ENCODE results near the gene ALMS1. TPM values are rescaled to one million over a fixed set of nuclear protein-coding genes. Genes with fewer than 3 reads are reported as not detected.

ALMS1 gene
- total and polyA plus RNA-seq, 2 of the 8 experiments (the other 6 are each of a cell fraction or from before 2014, with no cell fraction given), result 21.8 to 45.6 TPM

DNA sequence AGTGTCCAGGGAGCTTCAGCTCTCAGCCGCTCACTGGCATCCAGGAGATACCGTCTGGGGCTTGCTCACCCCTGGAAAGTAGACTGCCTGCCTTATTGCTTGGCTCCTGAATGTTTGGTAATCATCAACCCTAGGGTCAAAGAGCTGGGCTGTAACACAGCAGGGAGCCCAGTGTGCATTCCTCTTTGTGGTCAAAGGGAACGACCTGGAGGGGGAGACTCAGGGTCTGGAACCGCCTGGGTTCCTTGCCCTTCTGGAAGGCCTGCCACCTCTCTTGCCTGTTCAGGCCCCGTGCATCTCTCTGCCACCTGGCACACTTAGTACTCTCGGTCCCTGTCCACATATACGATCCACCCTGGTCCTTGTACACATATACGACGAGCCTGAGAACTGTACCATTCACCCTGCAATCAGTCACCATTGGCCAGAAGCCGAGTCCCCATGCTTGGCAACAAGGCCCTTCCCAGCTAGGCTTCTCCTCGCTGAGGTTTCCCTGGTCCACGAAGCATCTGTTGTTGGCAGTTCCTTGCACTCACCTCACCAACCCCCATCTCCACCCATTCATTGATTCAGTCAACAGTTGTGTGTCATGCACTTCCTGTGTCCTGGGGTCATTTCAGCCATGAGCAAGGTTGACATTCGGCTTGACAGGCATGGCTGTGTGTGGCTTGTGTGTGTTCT is 256.8 kb downstream of the ALMS1 start, which contains the start of gene NAT8:
Gene NAT8 (minus strand): TSS at position 85 of the 681 bp plus-strand sequence. CDS start 794 bp downstream, outside the sequence.
- POLR2A ChIA-PET (ENCODE audit: partially characterized antibody), result no interaction called here
- WGBS, 2 experiments (ENCODE audit: extremely low coverage in 1 of 2, insufficient coverage in 1 of 2, insufficient read length in 1 of 2, insufficient replicate concordance in 2 of 2, low coverage in 1 of 2, low lambda C conversion rate in 2 of 2, missing lambda C conversion rate in 1 of 2), result 82% methylated on average over 13 of the region's 13 CpGs; no CpG with 5 or more reads in 1 of the 2 experiments
- no peak within 1 kb of the TSS for H3K27ac ChIP-seq (ENCODE audit: low read depth, low read length)

More for the DNA sequence above, 256.8 kb downstream of the ALMS1 start, which contains the start of gene NAT8:
- FAIRE-seq (no peak), DNase-seq (ENCODE audit: low read depth in 1 of 2, low spot score in 2 of 2) (no peak)
- Histone ChIP-seq H4K5ac (ENCODE audit: insufficient read length, low read depth, low read length) (no peak within 1 kb of the TSS), H3K14ac (ENCODE audit: insufficient read length) (no peak within 1 kb of the TSS), H3K56ac (replicated peaks; ENCODE audit: insufficient read length, low read depth, low read length) (no peak within 1 kb of the TSS), H2BK20ac (ENCODE audit: low read length) (no peak within 1 kb of the TSS), H3K4ac (replicated peaks; ENCODE audit: insufficient read length, low read depth, low read length) (no peak within 1 kb of the TSS), H2BK120ac (replicated peaks; ENCODE audit: low read depth, low read length) (no peak within 1 kb of the TSS), H3K27me3 (replicated peaks in 1 of 4; ENCODE audit: control insufficient read depth in 3 of 4, extremely low read depth in 1 of 4, insufficient read depth in 3 of 4, low read length in 3 of 4) (no peaks in the 10 kb centered on the region), H2BK15ac (ENCODE audit: low read length) (no peak within 1 kb of the TSS), H3K4me3 (ENCODE audit: extremely low read depth in 1 of 4, insufficient read depth in 2 of 4, low read depth in 3 of 4, low read length in 4 of 4) (no peak within 1 kb of the TSS), H4K8ac (ENCODE audit: extremely low read depth, insufficient read depth, low read length) (no peak within 1 kb of the TSS), H3K9me3 (ENCODE audit: insufficient read depth in 2 of 2, low read depth in 1 of 2, low read length in 1 of 2) (peaks cover 33 to 40% of the 10 kb centered on the region in 2 experiments), H2AFZ (ENCODE audit: low read length) (no peak within 1 kb of the TSS), H2BK12ac (ENCODE audit: low read depth, low read length) (no peak within 1 kb of the TSS), H4K20me1 (replicated peaks in 1 of 2; ENCODE audit: control insufficient read depth in 1 of 2, insufficient read depth in 2 of 2, low read length in 2 of 2) (no peaks in the 10 kb centered on the region), H2AK5ac (ENCODE audit: low read depth, low read length) (no peak within 1 kb of the TSS), H3K4me2 (ENCODE audit: insufficient read depth in 1 of 2, low read depth in 2 of 2, low read length in 2 of 2) (no peak within 1 kb of the TSS), H3K9ac (replicated peaks in 1 of 4; ENCODE audit: extremely low read depth in 1 of 4, low read depth in 3 of 4, low read length in 3 of 4) (no peak within 1 kb of the TSS), H2BK5ac (ENCODE audit: low read depth, low read length) (no peak within 1 kb of the TSS), H3K4me1 (replicated peaks in 1 of 4; ENCODE audit: control insufficient read depth in 3 of 4, insufficient read depth in 4 of 4, low read length in 3 of 4) (no peaks in the 10 kb centered on the region), H4K91ac (replicated peaks; ENCODE audit: insufficient read length, low read length) (no peak within 1 kb of the TSS), H3K23ac (ENCODE audit: insufficient read length) (no peak within 1 kb of the TSS), H3K79me1 (ENCODE audit: low read depth, low read length) (no peaks in the 10 kb centered on the region), H3K23me2 (ENCODE audit: low read depth, low read length) (no peaks in the 10 kb centered on the region), H3K79me2 (ENCODE audit: control insufficient read depth in 1 of 2, insufficient read depth in 2 of 2, low read length in 2 of 2) (no peaks in the 10 kb centered on the region), H3K18ac (ENCODE audit: extremely low read depth, low read length) (no peak within 1 kb of the TSS; the same call in 1 of the 2 replicates), H3K36me3 (ENCODE audit: control insufficient read depth in 2 of 4, insufficient read depth in 4 of 4, low read length in 3 of 4) (no peaks in the 10 kb centered on the region)
- CTCF ChIA-PET (ENCODE audit: partially characterized antibody), result no interaction called here
- no peak for TF ChIP-seq BACH1 (IDR thresholded peaks at IDR 0.05; ENCODE audit: low read length)
- no peak for TF ChIP-seq SP4 (IDR thresholded peaks at IDR 0.05; ENCODE audit: low read length)
- TF ChIP-seq, protein P1, sequence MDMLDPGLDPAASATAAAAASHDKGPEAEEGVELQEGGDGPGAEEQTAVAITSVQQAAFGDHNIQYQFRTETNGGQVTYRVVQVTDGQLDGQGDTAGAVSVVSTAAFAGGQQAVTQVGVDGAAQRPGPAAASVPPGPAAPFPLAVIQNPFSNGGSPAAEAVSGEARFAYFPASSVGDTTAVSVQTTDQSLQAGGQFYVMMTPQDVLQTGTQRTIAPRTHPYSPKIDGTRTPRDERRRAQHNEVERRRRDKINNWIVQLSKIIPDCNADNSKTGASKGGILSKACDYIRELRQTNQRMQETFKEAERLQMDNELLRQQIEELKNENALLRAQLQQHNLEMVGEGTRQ (IDR thresholded peaks at IDR 0.05; ENCODE audit: low read length), result no peak
- TF ChIP-seq TEAD4 (IDR thresholded peaks at IDR 0.05; ENCODE audit: low read depth, low read length), result no peak
- TF ChIP-seq CREB1 (IDR thresholded peaks at IDR 0.05), result no peak
- TF ChIP-seq RBBP5 (IDR thresholded peaks at IDR 0.05; ENCODE audit: borderline replicate concordance, low read depth, low read length), result no peak
- no peak for TF ChIP-seq KDM5A (IDR thresholded peaks at IDR 0.05; ENCODE audit: low read length)
- TF ChIP-seq, protein P2, sequence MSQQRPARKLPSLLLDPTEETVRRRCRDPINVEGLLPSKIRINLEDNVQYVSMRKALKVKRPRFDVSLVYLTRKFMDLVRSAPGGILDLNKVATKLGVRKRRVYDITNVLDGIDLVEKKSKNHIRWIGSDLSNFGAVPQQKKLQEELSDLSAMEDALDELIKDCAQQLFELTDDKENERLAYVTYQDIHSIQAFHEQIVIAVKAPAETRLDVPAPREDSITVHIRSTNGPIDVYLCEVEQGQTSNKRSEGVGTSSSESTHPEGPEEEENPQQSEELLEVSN (IDR thresholded peaks at IDR 0.05), result no peak
- no peak for TF ChIP-seq RFX5 (IDR thresholded peaks at IDR 0.05; ENCODE audit: borderline replicate concordance, low read depth, low read length)
- TF ChIP-seq MAFK (IDR thresholded peaks at IDR 0.05; ENCODE audit: low read depth, low read length), result no peak
- TF ChIP-seq, protein P3, sequence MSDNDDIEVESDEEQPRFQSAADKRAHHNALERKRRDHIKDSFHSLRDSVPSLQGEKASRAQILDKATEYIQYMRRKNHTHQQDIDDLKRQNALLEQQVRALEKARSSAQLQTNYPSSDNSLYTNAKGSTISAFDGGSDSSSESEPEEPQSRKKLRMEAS (IDR thresholded peaks at IDR 0.05), result no peak
- TF ChIP-seq RXRA (IDR thresholded peaks at IDR 0.05; ENCODE audit: insufficient read depth, low read depth, low read length), result no peak
